ENCODE results near the gene CD27. TPM values are rescaled to one million over a fixed set of nuclear protein-coding genes. Genes with fewer than 3 reads are reported as not detected.

Gene CD27
- total and polyA plus RNA-seq, 9 of the 15 experiments (the other 6 are each of a cell fraction or from before 2014, with no cell fraction given), result 0.24 TPM; not detected in 8

DNA sequence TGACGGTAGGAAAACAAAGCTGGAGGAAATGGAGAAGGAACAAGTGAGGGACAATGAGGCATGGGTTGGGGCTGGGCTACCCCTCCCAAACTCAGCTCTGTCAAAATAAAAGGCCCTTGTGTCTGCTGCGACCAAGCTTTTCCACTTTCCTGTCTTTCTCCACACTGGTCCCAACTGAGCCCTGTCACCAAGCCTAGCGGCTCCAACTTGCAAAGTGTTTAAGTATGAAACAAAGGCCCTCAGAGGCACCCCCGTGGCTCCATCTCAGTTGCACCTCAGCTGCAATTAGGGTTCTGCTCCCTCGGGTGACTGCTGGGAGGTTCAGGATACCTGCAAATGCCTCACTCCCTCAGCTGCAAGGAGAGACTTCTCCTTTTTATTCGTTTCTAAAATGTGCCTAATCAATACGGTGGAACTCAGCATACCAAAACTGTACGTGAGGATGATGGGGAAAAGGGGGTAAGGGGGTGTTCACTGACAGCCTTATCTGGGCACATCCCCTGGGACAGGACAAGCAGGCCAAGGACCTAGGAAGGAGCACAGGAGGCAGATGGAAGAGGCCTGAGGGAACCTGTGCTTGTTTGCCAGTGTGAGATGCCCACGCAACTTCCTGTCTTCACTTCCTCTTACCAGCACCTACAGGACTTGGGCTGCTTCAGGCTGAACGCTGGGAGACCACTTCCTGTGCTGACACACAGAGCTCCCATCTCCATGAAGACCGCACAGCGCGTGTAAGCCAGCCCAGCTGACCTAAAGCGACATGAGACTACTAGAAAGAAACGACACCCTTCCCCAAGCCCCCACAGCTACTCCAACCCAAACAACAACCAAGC lies 16.9 kb downstream of the CD27 start:
- Histone ChIP-seq H3K9ac (ENCODE audit: insufficient read depth in 1 of 2, low read depth in 2 of 2, low read length in 2 of 2) (no peak overlapping the region), H3K4me2 (ENCODE audit: insufficient read depth, low read length) (no peak overlapping the region), H3K36me3 (ENCODE audit: control insufficient read depth, insufficient read depth, low read length) (peaks cover 14% of the 10 kb centered on the region; the same call in 2 of the 3 replicates), H3K4me3 (no peak overlapping the region), H2AFZ (ENCODE audit: low read depth, low read length) (no peak overlapping the region), H3K9me1 (ENCODE audit: control insufficient read depth, insufficient read depth, low read length) (no peaks in the 10 kb centered on the region), H3K4me1 (replicated peaks in 1 of 2; ENCODE audit: control insufficient read depth in 2 of 2, insufficient read depth in 2 of 2, low read length in 2 of 2) (no peaks in the 10 kb centered on the region; a peak in 1 of 5 replicates), H3K27me3 (ENCODE audit: control insufficient read depth in 2 of 2, insufficient read depth in 2 of 2, low read length in 2 of 2) (no peaks in the 10 kb centered on the region), H3K9me3 (replicated peaks; ENCODE audit: control insufficient read depth, insufficient read depth, low read depth, low read length) (no peaks in the 10 kb centered on the region), H3K27ac (ENCODE audit: extremely low read depth, low read depth, low read length) (no peak overlapping the region), H4K20me1 (replicated peaks; ENCODE audit: control insufficient read depth, insufficient read depth, low read length) (no peaks in the 10 kb centered on the region), H3K79me2 (ENCODE audit: control insufficient read depth, insufficient read depth, low read length) (no peaks in the 10 kb centered on the region)
- DNase-seq (ENCODE audit: extremely low read depth in 1 of 4, low spot score in 3 of 4) (no peak), ATAC-seq (no peak), FAIRE-seq (no peak)
- WGBS (ENCODE audit: insufficient coverage, low coverage, missing lambda C conversion rate), result 56% methylated on average over 8 of the region's 15 CpGs
- ChIA-PET POLR2A (interaction anchor here (0.9 to 2.4 kb wide), 2 partner anchors 9 to 39 kb away, joined by 3 to 12 read pairs; partner anchors contain the start of gene VAMP1), CTCF (ENCODE audit: low intra/inter-chr PET ratio) (no interaction called here)
- intact Hi-C loops (cut with micrococcal nuclease), result no loop called here
- BruUV-seq (replicated peaks), result no TSS peak
- in situ Hi-C loops (cut with MboI), result loop anchor here (5.0 to 25.0 kb wide), 2 partner anchors 39 to 399 kb away; no protein-coding TSS in a partner anchor
- TF ChIP-seq ELF2 (CRISPR knock-in tag; IDR thresholded peaks at IDR 0.05) (no peak), CREB1 (IDR thresholded peaks at IDR 0.05) (no peak), CREB1 (CRISPR knock-in tag; IDR thresholded peaks at IDR 0.05) (no peak), HEY1 (CRISPR knock-in tag; IDR thresholded peaks at IDR 0.05; ENCODE audit: borderline replicate concordance) (no peak), ZNF212 (CRISPR knock-in tag; IDR thresholded peaks at IDR 0.05) (no peak), SPI1 (IDR thresholded peaks at IDR 0.05; ENCODE audit: borderline replicate concordance, low read depth, low read length) (peak; percentile 54; the same call in 1 of the 2 replicates), MYNN (IDR thresholded peaks at IDR 0.05) (peak; percentile 88), MYNN (CRISPR knock-in tag; IDR thresholded peaks at IDR 0.05) (no peak), HINFP (tag; conservative IDR thresholded peaks at IDR 0.05; ENCODE audit: low read depth) (no peak), NFATC3 (IDR thresholded peaks at IDR 0.05) (no peak)
- TF ChIP-seq, protein P1, sequence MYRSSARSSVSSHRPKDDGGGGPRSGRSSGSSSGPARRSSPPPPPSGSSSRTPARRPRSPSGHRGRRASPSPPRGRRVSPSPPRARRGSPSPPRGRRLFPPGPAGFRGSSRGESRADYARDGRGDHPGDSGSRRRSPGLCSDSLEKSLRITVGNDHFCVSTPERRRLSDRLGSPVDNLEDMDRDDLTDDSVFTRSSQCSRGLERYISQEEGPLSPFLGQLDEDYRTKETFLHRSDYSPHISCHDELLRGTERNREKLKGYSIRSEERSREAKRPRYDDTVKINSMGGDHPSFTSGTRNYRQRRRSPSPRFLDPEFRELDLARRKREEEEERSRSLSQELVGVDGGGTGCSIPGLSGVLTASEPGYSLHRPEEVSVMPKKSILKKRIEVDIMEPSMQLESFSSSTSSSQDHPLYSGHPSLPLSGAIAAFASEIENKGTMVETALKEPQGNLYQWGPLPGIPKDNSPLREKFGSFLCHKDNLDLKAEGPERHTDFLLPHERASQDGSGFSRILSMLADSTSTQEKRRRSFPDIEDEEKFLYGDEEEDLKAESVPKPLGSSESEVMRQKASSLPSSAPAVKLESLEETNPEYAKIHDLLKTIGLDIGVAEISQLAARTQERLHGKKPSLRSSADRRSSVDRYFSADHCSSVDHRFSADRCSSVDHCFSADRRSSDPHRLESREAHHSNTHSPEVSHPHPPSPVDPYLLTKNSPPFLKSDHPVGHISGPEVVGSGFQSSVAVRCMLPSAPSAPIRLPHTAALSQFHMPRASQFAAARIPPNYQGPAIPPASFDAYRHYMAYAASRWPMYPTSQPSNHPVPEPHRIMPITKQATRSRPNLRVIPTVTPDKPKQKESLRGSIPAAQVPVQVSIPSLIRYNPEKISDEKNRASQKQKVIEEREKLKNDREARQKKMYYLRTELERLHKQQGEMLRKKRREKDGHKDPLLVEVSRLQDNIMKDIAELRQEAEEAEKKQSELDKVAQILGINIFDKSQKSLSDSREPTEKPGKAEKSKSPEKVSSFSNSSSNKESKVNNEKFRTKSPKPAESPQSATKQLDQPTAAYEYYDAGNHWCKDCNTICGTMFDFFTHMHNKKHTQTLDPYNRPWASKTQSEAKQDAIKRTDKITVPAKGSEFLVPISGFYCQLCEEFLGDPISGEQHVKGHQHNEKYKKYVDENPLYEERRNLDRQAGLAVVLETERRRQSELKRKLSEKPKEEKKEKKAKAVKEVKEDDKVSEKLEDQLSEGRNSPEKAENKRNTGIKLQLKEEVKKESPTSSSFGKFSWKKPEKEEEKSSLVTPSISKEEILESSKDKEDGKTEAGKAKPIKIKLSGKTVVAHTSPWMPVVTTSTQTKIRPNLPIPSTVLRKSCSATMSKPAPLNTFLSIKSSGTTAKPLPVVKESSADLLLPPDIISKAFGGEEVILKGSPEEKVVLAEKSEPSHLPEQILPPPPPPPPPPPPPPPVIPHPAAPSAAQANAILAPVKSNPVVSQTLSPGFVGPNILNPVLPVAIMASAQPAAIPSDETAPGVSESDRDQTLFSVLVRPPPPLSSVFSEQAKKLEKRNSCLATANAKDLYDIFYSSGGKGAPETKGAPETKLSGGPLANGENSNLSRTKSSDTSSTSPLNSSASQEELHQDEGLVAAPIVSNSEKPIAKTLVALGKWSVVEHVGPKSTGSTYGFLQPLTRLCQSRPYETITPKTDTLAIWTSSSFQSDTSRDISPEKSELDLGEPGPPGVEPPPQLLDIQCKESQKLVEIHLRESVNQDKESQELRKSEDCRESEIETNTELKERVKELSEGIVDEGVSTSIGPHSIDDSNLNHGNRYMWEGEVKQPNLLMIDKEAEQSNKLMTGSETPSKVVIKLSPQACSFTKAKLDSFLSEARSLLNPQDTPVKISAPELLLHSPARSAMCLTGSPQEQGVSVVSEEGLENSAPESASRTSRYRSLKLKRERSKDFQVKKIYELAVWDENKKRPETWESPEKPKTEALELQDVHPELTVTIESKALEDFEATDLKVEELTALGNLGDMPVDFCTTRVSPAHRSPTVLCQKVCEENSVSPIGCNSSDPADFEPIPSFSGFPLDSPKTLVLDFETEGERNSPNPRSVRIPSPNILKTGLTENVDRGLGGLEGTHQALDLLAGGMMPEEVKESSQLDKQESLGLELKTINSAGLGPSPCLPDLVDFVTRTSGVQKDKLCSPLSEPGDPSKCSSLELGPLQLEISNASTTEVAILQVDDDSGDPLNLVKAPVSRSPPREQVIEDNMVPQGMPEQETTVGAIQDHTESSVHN (IDR thresholded peaks at IDR 0.05; ENCODE audit: borderline replicate concordance in 1 of 2, low read depth in 1 of 2), result no peak

Data from K562 (cell line).